ENCODE data around the gene KCTD8. TPM values are rescaled to one million over a fixed set of nuclear protein-coding genes. Genes with fewer than 3 reads are reported as not detected.

Gene KCTD8
- total RNA-seq, 2 experiments from 2014 or later = not detected

- H3K4me3 Mint-ChIP-seq = no peak overlapping the region
- no peaks in the 10 kb centered on the region for H3K4me1 Mint-ChIP-seq (ENCODE audit: low read depth)
- H3K27ac Mint-ChIP-seq = no peak overlapping the region
- CTCF ChIA-PET = no interaction called here
- peaks cover 2% of the 10 kb centered on the region for H3K27me3 Mint-ChIP-seq (ENCODE audit: low read depth)
- no peaks in the 10 kb centered on the region for H3K36me3 Mint-ChIP-seq (ENCODE audit: low read depth)
- DNase-seq = no peak
- H3K9me3 Mint-ChIP-seq = no peaks in the 10 kb centered on the region
- intact Hi-C loops (cut with micrococcal nuclease) = no loop called here
Observed at GRCh38 chr4:44434247-44434646, 14.4 kb downstream of the KCTD8 start.

- intact Hi-C loops (cut with micrococcal nuclease) = loop anchor here (10.0 kb wide), 1 partner anchor 361 kb away; no protein-coding TSS in a partner anchor
- no peak overlapping the region for H3K4me3 Mint-ChIP-seq
- H3K9me3 Mint-ChIP-seq = no peaks in the 10 kb centered on the region
- no peaks in the 10 kb centered on the region for H3K4me1 Mint-ChIP-seq (ENCODE audit: low read depth)
- H3K36me3 Mint-ChIP-seq (ENCODE audit: low read depth) = no peaks in the 10 kb centered on the region
- no peaks in the 10 kb centered on the region for H3K27me3 Mint-ChIP-seq (ENCODE audit: low read depth)
- CTCF ChIA-PET = no interaction called here
- no peak for DNase-seq
- no peak overlapping the region for H3K27ac Mint-ChIP-seq
Observed at GRCh38 chr4:44425614-44426208, 22.9 kb downstream of the KCTD8 start.

- CTCF ChIA-PET = no interaction called here
- H3K27me3 Mint-ChIP-seq (ENCODE audit: low read depth) = no peaks in the 10 kb centered on the region
- H3K9me3 Mint-ChIP-seq = no peaks in the 10 kb centered on the region
- H3K27ac Mint-ChIP-seq = no peak overlapping the region
- DNase-seq = no peak
- no peaks in the 10 kb centered on the region for H3K4me1 Mint-ChIP-seq (ENCODE audit: low read depth)
- intact Hi-C loops (cut with micrococcal nuclease) = loop anchor here (10.0 kb wide), 1 partner anchor 358 kb away; no protein-coding TSS in a partner anchor
- H3K36me3 Mint-ChIP-seq (ENCODE audit: low read depth) = no peaks in the 10 kb centered on the region
- H3K4me3 Mint-ChIP-seq = no peak overlapping the region
Observed at GRCh38 chr4:44422912-44423311, 25.7 kb downstream of the KCTD8 start.

GRCh38 chr4:44421330-44422065 is 27.1 kb downstream of the KCTD8 start:
- CTCF ChIA-PET = no interaction called here
- Mint-ChIP-seq H3K27me3 (ENCODE audit: low read depth) (no peaks in the 10 kb centered on the region), H3K9me3 (no peaks in the 10 kb centered on the region), H3K36me3 (ENCODE audit: low read depth) (no peaks in the 10 kb centered on the region), H3K27ac (no peak overlapping the region), H3K4me3 (no peak overlapping the region), H3K4me1 (ENCODE audit: low read depth) (no peaks in the 10 kb centered on the region)
- DNase-seq = no peak
- intact Hi-C loops (cut with micrococcal nuclease) = loop anchor here (10.0 kb wide), 1 partner anchor 357 kb away; no protein-coding TSS in a partner anchor

GRCh38 chr4:44415251-44415650 is 33.4 kb downstream of the KCTD8 start:
- DNase-seq = no peak
- Mint-ChIP-seq H3K4me3 (no peak overlapping the region), H3K27me3 (ENCODE audit: low read depth) (no peaks in the 10 kb centered on the region), H3K4me1 (ENCODE audit: low read depth) (no peaks in the 10 kb centered on the region), H3K9me3 (no peaks in the 10 kb centered on the region), H3K27ac (no peak overlapping the region), H3K36me3 (ENCODE audit: low read depth) (no peaks in the 10 kb centered on the region)
- intact Hi-C loops (cut with micrococcal nuclease) = no loop called here
- CTCF ChIA-PET = no interaction called here

- no peak for DNase-seq
- Mint-ChIP-seq H3K36me3 (ENCODE audit: low read depth) (no peaks in the 10 kb centered on the region), H3K9me3 (peaks cover 4% of the 10 kb centered on the region), H3K4me1 (ENCODE audit: low read depth) (no peaks in the 10 kb centered on the region), H3K27me3 (ENCODE audit: low read depth) (no peaks in the 10 kb centered on the region), H3K27ac (no peak overlapping the region), H3K4me3 (no peak overlapping the region)
- intact Hi-C loops (cut with micrococcal nuclease) = no loop called here
- CTCF ChIA-PET = no interaction called here
Observed at GRCh38 chr4:44368413-44369167, 80.0 kb downstream of the KCTD8 start.

GRCh38 chr4:44354172-44354571 is 94.4 kb downstream of the KCTD8 start:
- CTCF ChIA-PET = no interaction called here
- no peak for DNase-seq
- Mint-ChIP-seq H3K4me1 (ENCODE audit: low read depth) (no peaks in the 10 kb centered on the region), H3K4me3 (no peak overlapping the region), H3K36me3 (ENCODE audit: low read depth) (no peaks in the 10 kb centered on the region), H3K27ac (no peak overlapping the region), H3K9me3 (no peaks in the 10 kb centered on the region), H3K27me3 (ENCODE audit: low read depth) (no peaks in the 10 kb centered on the region)
- intact Hi-C loops (cut with micrococcal nuclease) = no loop called here

GRCh38 chr4:44351069-44351468 is 97.5 kb downstream of the KCTD8 start:
- peaks cover 2% of the 10 kb centered on the region for H3K9me3 Mint-ChIP-seq
- CTCF ChIA-PET = no interaction called here
- H3K4me3 Mint-ChIP-seq = no peak overlapping the region
- H3K27me3 Mint-ChIP-seq (ENCODE audit: low read depth) = no peaks in the 10 kb centered on the region
- no peaks in the 10 kb centered on the region for H3K36me3 Mint-ChIP-seq (ENCODE audit: low read depth)
- no peaks in the 10 kb centered on the region for H3K4me1 Mint-ChIP-seq (ENCODE audit: low read depth)
- intact Hi-C loops (cut with micrococcal nuclease) = no loop called here
- no peak overlapping the region for H3K27ac Mint-ChIP-seq
- DNase-seq = no peak

GRCh38 chr4:44342800-44343199 is 105.8 kb downstream of the KCTD8 start:
- no peaks in the 10 kb centered on the region for H3K36me3 Mint-ChIP-seq (ENCODE audit: low read depth)
- H3K27me3 Mint-ChIP-seq (ENCODE audit: low read depth) = no peaks in the 10 kb centered on the region
- H3K9me3 Mint-ChIP-seq = peaks cover 3% of the 10 kb centered on the region
- H3K4me3 Mint-ChIP-seq = no peak overlapping the region
- intact Hi-C loops (cut with micrococcal nuclease) = no loop called here
- no peak overlapping the region for H3K27ac Mint-ChIP-seq
- DNase-seq = no peak
- H3K4me1 Mint-ChIP-seq (ENCODE audit: low read depth) = no peaks in the 10 kb centered on the region
- CTCF ChIA-PET = no interaction called here

GRCh38 chr4:44326741-44327140 is 121.9 kb downstream of the KCTD8 start:
- H3K4me1 Mint-ChIP-seq (ENCODE audit: low read depth) = no peaks in the 10 kb centered on the region
- CTCF ChIA-PET = no interaction called here
- no peaks in the 10 kb centered on the region for H3K9me3 Mint-ChIP-seq
- intact Hi-C loops (cut with micrococcal nuclease) = no loop called here
- no peaks in the 10 kb centered on the region for H3K36me3 Mint-ChIP-seq (ENCODE audit: low read depth)
- no peak overlapping the region for H3K4me3 Mint-ChIP-seq
- no peak overlapping the region for H3K27ac Mint-ChIP-seq
- no peak for DNase-seq
- no peaks in the 10 kb centered on the region for H3K27me3 Mint-ChIP-seq (ENCODE audit: low read depth)

GRCh38 chr4:44320833-44321232 is 127.8 kb downstream of the KCTD8 start:
- Mint-ChIP-seq H3K27ac (no peak overlapping the region), H3K9me3 (peaks cover 3% of the 10 kb centered on the region), H3K36me3 (ENCODE audit: low read depth) (no peaks in the 10 kb centered on the region), H3K4me3 (no peak overlapping the region), H3K27me3 (ENCODE audit: low read depth) (no peaks in the 10 kb centered on the region), H3K4me1 (ENCODE audit: low read depth) (no peaks in the 10 kb centered on the region)
- DNase-seq = no peak
- CTCF ChIA-PET = interaction anchor here (0.7 kb wide), 1 partner anchor 55 kb away, joined by 3 read pairs; no protein-coding TSS in a partner anchor
- intact Hi-C loops (cut with micrococcal nuclease) = no loop called here

- H3K4me1 Mint-ChIP-seq (ENCODE audit: low read depth) = no peaks in the 10 kb centered on the region
- intact Hi-C loops (cut with micrococcal nuclease) = no loop called here
- H3K9me3 Mint-ChIP-seq = peaks cover 3% of the 10 kb centered on the region
- no peak overlapping the region for H3K4me3 Mint-ChIP-seq
- no peaks in the 10 kb centered on the region for H3K27me3 Mint-ChIP-seq (ENCODE audit: low read depth)
- DNase-seq = no peak
- H3K27ac Mint-ChIP-seq = no peak overlapping the region
- no peaks in the 10 kb centered on the region for H3K36me3 Mint-ChIP-seq (ENCODE audit: low read depth)
- CTCF ChIA-PET = no interaction called here
Observed at GRCh38 chr4:44319129-44319528, 129.5 kb downstream of the KCTD8 start.

- CTCF ChIA-PET = no interaction called here
- H3K27me3 Mint-ChIP-seq (ENCODE audit: low read depth) = no peaks in the 10 kb centered on the region
- H3K4me3 Mint-ChIP-seq = no peak overlapping the region
- no peak for DNase-seq
- no peaks in the 10 kb centered on the region for H3K4me1 Mint-ChIP-seq (ENCODE audit: low read depth)
- H3K27ac Mint-ChIP-seq = no peak overlapping the region
- no peaks in the 10 kb centered on the region for H3K9me3 Mint-ChIP-seq
- intact Hi-C loops (cut with micrococcal nuclease) = no loop called here
- no peaks in the 10 kb centered on the region for H3K36me3 Mint-ChIP-seq (ENCODE audit: low read depth)
Observed at GRCh38 chr4:44313702-44314101, 134.9 kb downstream of the KCTD8 start.

All from activated naive CD4-positive, alpha-beta T cell treated with anti-CD3 and anti-CD28 coated beads for 36 hours (primary cell).